GM12892 (cell line): Measurements from ENCODE around the gene GALNT14.

Source experiments
- DNase-seq: peaks from one replicate; pipeline ENCODE4 v3.0.0; 2011; ENCODE audit not compliant: insufficient read length
- FAIRE-seq: peaks from 2 replicates; lab custom pipeline; 2011; peaks lifted over from hg19 to GRCh38; lab: Jason Lieb, UNC
- POLR2A ChIP-seq: IDR thresholded peaks from 2 replicates; pipeline ENCODE4 v1.6.1; 2011; ENCODE audit warnings: low read depth, low read length, control low read depth
- POLR2AphosphoS5 ChIP-seq: IDR thresholded peaks from 2 replicates; pipeline ENCODE4 v1.6.1; 2011; ENCODE audit warnings: low read depth, low read length, control low read depth
- TAF1 ChIP-seq: IDR thresholded peaks from 2 replicates; pipeline ENCODE4 v1.6.1; 2011; ENCODE audit warnings: low read depth, mild to moderate bottlenecking, control low read depth, low read length, borderline replicate concordance

The GALNT14 gene

GRCh38 chr2:31079665-31080064 lies 58.6 kb downstream of the GALNT14 start:
- DNase-seq (no peak), FAIRE-seq (no peak)
- TF ChIP-seq TAF1 (no peak), POLR2A (no peak), POLR2AphosphoS5 (no peak)

- FAIRE-seq (no peak), DNase-seq (no peak)
- TF ChIP-seq TAF1 (no peak), POLR2A (no peak), POLR2AphosphoS5 (no peak)
Observed at GRCh38 chr2:31078579-31079105, 59.6 kb downstream of the GALNT14 start.

GRCh38 chr2:31078011-31078410 lies 60.2 kb downstream of the GALNT14 start:
- DNase-seq (no peak), FAIRE-seq (no peak)
- no peak for TF ChIP-seq TAF1

GRCh38 chr2:31075941-31076590 lies 62.2 kb downstream of the GALNT14 start:
- FAIRE-seq (no peak), DNase-seq (no peak)
- TF ChIP-seq POLR2AphosphoS5 (no peak), TAF1 (no peak), POLR2A (no peak)

- DNase-seq (no peak), FAIRE-seq (no peak)
- no peak for TF ChIP-seq TAF1
- TF ChIP-seq POLR2AphosphoS5 = no peak
Observed at GRCh38 chr2:31075431-31075830, 62.8 kb downstream of the GALNT14 start.

GRCh38 chr2:31071741-31072140 lies 66.5 kb downstream of the GALNT14 start:
- DNase-seq (no peak), FAIRE-seq (no peak)
- TF ChIP-seq POLR2A (no peak), POLR2AphosphoS5 (no peak), TAF1 (no peak)

- DNase-seq (no peak), FAIRE-seq (no peak)
- TF ChIP-seq TAF1 (no peak), POLR2A (no peak)
Observed at GRCh38 chr2:31070339-31071125, 67.7 kb downstream of the GALNT14 start.

- DNase-seq = no peak
- TF ChIP-seq TAF1 (no peak), POLR2A (no peak), POLR2AphosphoS5 (no peak)
- FAIRE-seq = no peak
Observed at GRCh38 chr2:31069643-31070325, 68.5 kb downstream of the GALNT14 start.

- DNase-seq = no peak
- TF ChIP-seq POLR2AphosphoS5 (no peak), TAF1 (no peak), POLR2A (no peak)
- no peak for FAIRE-seq
Observed at GRCh38 chr2:31067259-31067658, 71.0 kb downstream of the GALNT14 start.

GRCh38 chr2:31066551-31066950 lies 71.7 kb downstream of the GALNT14 start:
- FAIRE-seq (no peak), DNase-seq (no peak)
- no peak for TF ChIP-seq TAF1
- no peak for TF ChIP-seq POLR2AphosphoS5
- no peak for TF ChIP-seq POLR2A

GRCh38 chr2:31066086-31066485 lies 72.2 kb downstream of the GALNT14 start:
- no peak for FAIRE-seq
- DNase-seq = no peak
- TF ChIP-seq TAF1 (no peak), POLR2A (no peak), POLR2AphosphoS5 (no peak)

- DNase-seq = no peak
- no peak for TF ChIP-seq TAF1
- no peak for TF ChIP-seq POLR2AphosphoS5
- no peak for TF ChIP-seq POLR2A
- no peak for FAIRE-seq
Observed at GRCh38 chr2:31065356-31065755, 72.9 kb downstream of the GALNT14 start.

- FAIRE-seq = no peak
- DNase-seq = no peak
- TF ChIP-seq POLR2A (no peak), POLR2AphosphoS5 (no peak), TAF1 (no peak)
Observed at GRCh38 chr2:31060397-31060796, 77.8 kb downstream of the GALNT14 start.
